GM12878 (cell line): Measurements from ENCODE around the gene NKX1-2. TPM values are rescaled to one million over a fixed set of nuclear protein-coding genes. Genes with fewer than 3 reads are reported as not detected.

Experiments
- ATF7 ChIP-seq: fragments of 450-650 bp; IDR thresholded peaks from 2 replicates; pipeline ENCODE4 v1.6.1; 2016; ENCODE audit warnings: low read depth, mild to moderate bottlenecking
- FOXK2 ChIP-seq: fragments of 450-650 bp; IDR thresholded peaks from 2 replicates; pipeline ENCODE4 v1.6.1; 2017; ENCODE audit warnings: mild to moderate bottlenecking, moderate library complexity
- GABPA ChIP-seq: IDR thresholded peaks from 2 replicates; pipeline ENCODE4 v1.6.1; 2014; ENCODE audit warnings: antibody characterized with exemption, low read depth, mild to moderate bottlenecking, inconsistent platforms
- IKZF1 ChIP-seq: fragments of 450-650 bp; conservative IDR thresholded peaks from 2 replicates; pipeline ENCODE4 v1.6.1; 2017; ENCODE audit warnings: antibody characterized with exemption, mild to moderate bottlenecking
- POLR2AphosphoS5 ChIP-seq: IDR thresholded peaks from 2 replicates; pipeline ENCODE4 v1.6.1; 2011; ENCODE audit warnings: mild to moderate bottlenecking, low read length, inconsistent platforms
- RELB ChIP-seq: fragments of 450-650 bp; IDR thresholded peaks from 2 replicates; pipeline ENCODE4 v1.6.1; 2017; ENCODE audit warnings: low read depth, mild to moderate bottlenecking, moderate library complexity
- SREBF2 ChIP-seq: IDR thresholded peaks from 2 replicates; pipeline ENCODE4 v1.6.1; 2012; ENCODE audit warnings: mild to moderate bottlenecking, low read length
- ZBTB40 ChIP-seq: fragments of 450-650 bp; IDR thresholded peaks from 2 replicates; pipeline ENCODE4 v1.6.1; 2016; ENCODE audit warnings: mild to moderate bottlenecking, moderate library complexity, borderline replicate concordance
- polyA plus RNA-seq, 11 experiments: library from polyadenylated mRNA; depleted of rRNA in 4 of 11; unstranded in 6 of 11; stranded (reverse) in 5 of 11; fragments of >200 nt; fragmentation: Nextera tagmentation in 4 of 11; fragmentation: Illumina TruSeq in 1 of 11; extraction: Ambion mirVana in 4 of 11; extraction: Trizol in 1 of 11; gene quantifications; 1 replicate in 1 of 11; 2 replicates in 10 of 11; pipeline versions ENCODE4 v1.2.1 to v1.2.3, GENCODE V29; 2011 to 2016; ENCODE audit warnings: inconsistent platforms in 2 of 11, missing spikeins in 2 of 11, low read depth in 1 of 11
- total RNA-seq, 4 experiments: library from RNA; depleted of rRNA in 3 of 4; stranded (reverse); fragments of >200 nt in 3 of 4; fragmentation: Illumina TruSeq in 1 of 4; extraction: Trizol in 1 of 4; gene quantifications; 2 replicates each; pipeline versions ENCODE4 v1.2.1 to v1.2.3, GENCODE V29; 2013 to 2021

Gene NKX1-2
- total and polyA plus RNA-seq, 10 of the 15 experiments (the other 5 are each of a cell fraction or from before 2014, with no cell fraction given), result not detected

GRCh38 chr10:124482876-124483275, 33.0 kb upstream of the NKX1-2 start (continued):
- TF ChIP-seq FOXK2, result no peak
- TF ChIP-seq SREBF2, result no peak
- TF ChIP-seq GABPA, result no peak
- TF ChIP-seq IKZF1, result no peak
- TF ChIP-seq POLR2AphosphoS5, result no peak
- TF ChIP-seq ATF7, result no peak
- TF ChIP-seq ZBTB40, result no peak
- no peak for TF ChIP-seq RELB
